ENCODE measurements around the gene ZEB1. TPM values are rescaled to one million over a fixed set of nuclear protein-coding genes. Genes with fewer than 3 reads are reported as not detected.

The ZEB1 gene
- polyA plus RNA-seq, 1 donor from 2014 or later, result 18.0 TPM

- peaks cover 2% of the 10 kb centered on the region for H3K9me3 ChIP-seq (ENCODE audit: low read length)
- H3K9me2 ChIP-seq (ENCODE audit: insufficient read depth, low read length), result no peaks in the 10 kb centered on the region
- no peaks in the 10 kb centered on the region for H3F3A ChIP-seq (ENCODE audit: insufficient read depth, low read length, poor library complexity, severe bottlenecking)
- H3K27ac ChIP-seq (ENCODE audit: low read length), result no peak overlapping the region
- H3K4me3 ChIP-seq (ENCODE audit: low read length), result no peak overlapping the region
- H3K36me3 ChIP-seq (ENCODE audit: insufficient read depth, low read length), result peaks cover 10% of the 10 kb centered on the region
- H4K20me1 ChIP-seq (ENCODE audit: insufficient read depth), result no peaks in the 10 kb centered on the region
- H3K27me3 ChIP-seq (ENCODE audit: insufficient read depth, low read depth, low read length), result no peaks in the 10 kb centered on the region
- no peak overlapping the region for H3K9ac ChIP-seq (ENCODE audit: low read length)
- peaks cover 5% of the 10 kb centered on the region for H3K79me2 ChIP-seq (replicated peaks; ENCODE audit: insufficient read depth, low read length)
- no peak overlapping the region for H2AFZ ChIP-seq (ENCODE audit: low read depth, low read length)
- TF ChIP-seq EZH2 (IDR thresholded peaks at IDR 0.05; ENCODE audit: borderline replicate concordance, insufficient read depth, low read length, poor library complexity, severe bottlenecking) (no peak), RAD21 (conservative IDR thresholded peaks at IDR 0.05) (no peak), SMC3 (conservative IDR thresholded peaks at IDR 0.05; ENCODE audit: poor library complexity) (no peak)
- no peak overlapping the region for H3K4me2 ChIP-seq (ENCODE audit: low read length)
Observed at GRCh38 chr10:31508234-31508633, 189.2 kb downstream of the ZEB1 start.

DNA sequence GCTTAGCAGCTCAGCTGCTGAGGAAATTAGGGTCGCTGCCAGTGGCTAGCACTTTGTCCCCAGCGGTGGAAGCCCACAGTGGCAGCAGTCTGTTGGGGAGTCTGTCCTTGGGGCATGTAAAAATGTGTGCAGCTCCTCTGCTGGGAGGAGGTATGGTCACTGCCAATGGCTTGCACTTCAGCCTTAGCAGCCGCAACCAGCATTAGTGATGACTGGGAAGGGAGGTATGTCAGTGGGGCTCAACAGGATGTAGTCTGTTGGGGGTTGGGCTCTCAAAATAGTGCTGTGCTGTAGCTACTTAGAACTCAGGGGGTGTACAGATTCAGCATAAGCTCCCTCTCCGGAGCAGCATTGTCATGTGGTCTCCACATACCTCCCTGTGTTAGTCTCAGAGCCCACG lies 189.9 kb downstream of the ZEB1 start:
- Histone ChIP-seq H3K79me2 (replicated peaks; ENCODE audit: insufficient read depth, low read length) (peaks cover 5% of the 10 kb centered on the region), H3K4me2 (ENCODE audit: low read length) (no peak overlapping the region), H3K36me3 (ENCODE audit: insufficient read depth, low read length) (peaks cover 10% of the 10 kb centered on the region), H2AFZ (ENCODE audit: low read depth, low read length) (no peak overlapping the region), H3K9me3 (ENCODE audit: low read length) (peaks cover 2% of the 10 kb centered on the region), H3K9ac (ENCODE audit: low read length) (no peak overlapping the region), H3K27me3 (ENCODE audit: insufficient read depth, low read depth, low read length) (no peaks in the 10 kb centered on the region), H3F3A (ENCODE audit: insufficient read depth, low read length, poor library complexity, severe bottlenecking) (no peaks in the 10 kb centered on the region), H3K27ac (ENCODE audit: low read length) (no peak overlapping the region), H3K9me2 (ENCODE audit: insufficient read depth, low read length) (no peaks in the 10 kb centered on the region), H4K20me1 (ENCODE audit: insufficient read depth) (no peaks in the 10 kb centered on the region), H3K4me3 (ENCODE audit: low read length) (no peak overlapping the region)
- TF ChIP-seq TAF1 (IDR thresholded peaks at IDR 0.05; ENCODE audit: low read depth) (no peak), SMC3 (conservative IDR thresholded peaks at IDR 0.05; ENCODE audit: poor library complexity) (no peak), EZH2 (IDR thresholded peaks at IDR 0.05; ENCODE audit: borderline replicate concordance, insufficient read depth, low read length, poor library complexity, severe bottlenecking) (no peak), RAD21 (conservative IDR thresholded peaks at IDR 0.05) (no peak)
- TF ChIP-seq, protein P1, sequence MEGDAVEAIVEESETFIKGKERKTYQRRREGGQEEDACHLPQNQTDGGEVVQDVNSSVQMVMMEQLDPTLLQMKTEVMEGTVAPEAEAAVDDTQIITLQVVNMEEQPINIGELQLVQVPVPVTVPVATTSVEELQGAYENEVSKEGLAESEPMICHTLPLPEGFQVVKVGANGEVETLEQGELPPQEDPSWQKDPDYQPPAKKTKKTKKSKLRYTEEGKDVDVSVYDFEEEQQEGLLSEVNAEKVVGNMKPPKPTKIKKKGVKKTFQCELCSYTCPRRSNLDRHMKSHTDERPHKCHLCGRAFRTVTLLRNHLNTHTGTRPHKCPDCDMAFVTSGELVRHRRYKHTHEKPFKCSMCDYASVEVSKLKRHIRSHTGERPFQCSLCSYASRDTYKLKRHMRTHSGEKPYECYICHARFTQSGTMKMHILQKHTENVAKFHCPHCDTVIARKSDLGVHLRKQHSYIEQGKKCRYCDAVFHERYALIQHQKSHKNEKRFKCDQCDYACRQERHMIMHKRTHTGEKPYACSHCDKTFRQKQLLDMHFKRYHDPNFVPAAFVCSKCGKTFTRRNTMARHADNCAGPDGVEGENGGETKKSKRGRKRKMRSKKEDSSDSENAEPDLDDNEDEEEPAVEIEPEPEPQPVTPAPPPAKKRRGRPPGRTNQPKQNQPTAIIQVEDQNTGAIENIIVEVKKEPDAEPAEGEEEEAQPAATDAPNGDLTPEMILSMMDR (IDR thresholded peaks at IDR 0.05; ENCODE audit: poor library complexity, severe bottlenecking), result no peak

- H3F3A ChIP-seq (ENCODE audit: insufficient read depth, low read length, poor library complexity, severe bottlenecking), result no peaks in the 10 kb centered on the region
- H3K9ac ChIP-seq (ENCODE audit: low read length), result no peak overlapping the region
- H3K27me3 ChIP-seq (ENCODE audit: insufficient read depth, low read depth, low read length), result no peaks in the 10 kb centered on the region
- no peak overlapping the region for H3K27ac ChIP-seq (ENCODE audit: low read length)
- H4K20me1 ChIP-seq (ENCODE audit: insufficient read depth), result no peaks in the 10 kb centered on the region
- no peak for TF ChIP-seq SMC3 (conservative IDR thresholded peaks at IDR 0.05; ENCODE audit: poor library complexity)
- TF ChIP-seq EP300 (conservative IDR thresholded peaks at IDR 0.05; ENCODE audit: poor library complexity, severe bottlenecking), result no peak
- no peak for TF ChIP-seq TAF1 (IDR thresholded peaks at IDR 0.05; ENCODE audit: low read depth)
- no peak for TF ChIP-seq POLR2AphosphoS5 (IDR thresholded peaks at IDR 0.05)
- TF ChIP-seq, protein P1 (IDR thresholded peaks at IDR 0.05; ENCODE audit: poor library complexity, severe bottlenecking), result no peak
- TF ChIP-seq MXI1 (conservative IDR thresholded peaks at IDR 0.05; ENCODE audit: poor library complexity, severe bottlenecking), result no peak
- TF ChIP-seq RAD21 (conservative IDR thresholded peaks at IDR 0.05), result no peak
- TF ChIP-seq, protein P2, sequence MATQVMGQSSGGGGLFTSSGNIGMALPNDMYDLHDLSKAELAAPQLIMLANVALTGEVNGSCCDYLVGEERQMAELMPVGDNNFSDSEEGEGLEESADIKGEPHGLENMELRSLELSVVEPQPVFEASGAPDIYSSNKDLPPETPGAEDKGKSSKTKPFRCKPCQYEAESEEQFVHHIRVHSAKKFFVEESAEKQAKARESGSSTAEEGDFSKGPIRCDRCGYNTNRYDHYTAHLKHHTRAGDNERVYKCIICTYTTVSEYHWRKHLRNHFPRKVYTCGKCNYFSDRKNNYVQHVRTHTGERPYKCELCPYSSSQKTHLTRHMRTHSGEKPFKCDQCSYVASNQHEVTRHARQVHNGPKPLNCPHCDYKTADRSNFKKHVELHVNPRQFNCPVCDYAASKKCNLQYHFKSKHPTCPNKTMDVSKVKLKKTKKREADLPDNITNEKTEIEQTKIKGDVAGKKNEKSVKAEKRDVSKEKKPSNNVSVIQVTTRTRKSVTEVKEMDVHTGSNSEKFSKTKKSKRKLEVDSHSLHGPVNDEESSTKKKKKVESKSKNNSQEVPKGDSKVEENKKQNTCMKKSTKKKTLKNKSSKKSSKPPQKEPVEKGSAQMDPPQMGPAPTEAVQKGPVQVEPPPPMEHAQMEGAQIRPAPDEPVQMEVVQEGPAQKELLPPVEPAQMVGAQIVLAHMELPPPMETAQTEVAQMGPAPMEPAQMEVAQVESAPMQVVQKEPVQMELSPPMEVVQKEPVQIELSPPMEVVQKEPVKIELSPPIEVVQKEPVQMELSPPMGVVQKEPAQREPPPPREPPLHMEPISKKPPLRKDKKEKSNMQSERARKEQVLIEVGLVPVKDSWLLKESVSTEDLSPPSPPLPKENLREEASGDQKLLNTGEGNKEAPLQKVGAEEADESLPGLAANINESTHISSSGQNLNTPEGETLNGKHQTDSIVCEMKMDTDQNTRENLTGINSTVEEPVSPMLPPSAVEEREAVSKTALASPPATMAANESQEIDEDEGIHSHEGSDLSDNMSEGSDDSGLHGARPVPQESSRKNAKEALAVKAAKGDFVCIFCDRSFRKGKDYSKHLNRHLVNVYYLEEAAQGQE (IDR thresholded peaks at IDR 0.05; ENCODE audit: borderline replicate concordance), result no peak
- no peak for TF ChIP-seq EZH2 (IDR thresholded peaks at IDR 0.05; ENCODE audit: borderline replicate concordance, insufficient read depth, low read length, poor library complexity, severe bottlenecking)
- H3K4me3 ChIP-seq (ENCODE audit: low read length), result no peak overlapping the region
- peaks cover 10% of the 10 kb centered on the region for H3K36me3 ChIP-seq (ENCODE audit: insufficient read depth, low read length)
- H3K79me2 ChIP-seq (replicated peaks; ENCODE audit: insufficient read depth, low read length), result peaks cover 5% of the 10 kb centered on the region
- no peak overlapping the region for H2AFZ ChIP-seq (ENCODE audit: low read depth, low read length)
- no peaks in the 10 kb centered on the region for H3K9me2 ChIP-seq (ENCODE audit: insufficient read depth, low read length)
- H3K9me3 ChIP-seq (ENCODE audit: low read length), result peaks cover 2% of the 10 kb centered on the region
- no peak overlapping the region for H3K4me2 ChIP-seq (ENCODE audit: low read length)
Observed at GRCh38 chr10:31509989-31510388, 191.0 kb downstream of the ZEB1 start.

All from neural cell (in vitro differentiated cells).